Measurements from ENCODE around the gene CISD3.

CISD3 gene

DNA sequence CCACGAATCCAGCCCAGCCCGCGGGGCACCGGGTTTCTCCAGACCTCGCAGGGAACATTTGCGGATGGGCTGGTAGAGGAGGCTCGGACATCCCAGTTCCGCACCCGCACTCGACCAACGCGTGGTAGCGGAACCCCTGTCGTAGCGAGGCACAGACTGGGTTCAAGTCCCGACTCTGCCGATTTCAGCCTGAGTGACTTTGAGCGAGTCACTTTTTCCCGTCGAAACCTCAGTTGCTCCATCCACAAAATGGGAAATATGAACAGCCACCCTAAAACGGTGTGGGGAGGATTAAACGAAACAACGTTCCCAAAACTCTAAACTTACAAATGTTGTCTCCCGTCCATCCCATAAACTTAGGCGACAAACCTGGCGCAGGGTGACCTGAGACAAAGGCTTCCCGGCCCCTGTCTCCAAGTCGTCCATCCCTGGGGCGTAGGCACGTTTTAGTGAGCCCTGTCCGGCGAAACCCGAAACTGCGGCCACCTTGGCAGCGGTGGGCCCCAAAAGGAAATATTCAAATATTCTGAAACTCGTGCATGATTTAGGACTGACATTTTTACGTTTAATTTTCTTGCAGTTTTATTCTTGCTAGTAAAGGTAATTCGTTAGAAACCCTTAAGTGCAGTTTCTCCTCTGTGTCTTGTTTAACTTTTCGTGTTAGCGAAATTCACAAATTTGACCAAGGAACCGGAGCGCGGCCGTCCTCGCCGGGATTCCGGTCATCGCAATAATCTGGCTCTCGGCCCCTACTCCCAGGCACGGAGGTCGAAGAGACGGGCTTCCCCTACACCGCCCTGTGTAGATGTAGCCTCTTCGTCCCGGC lies 27.0 kb upstream of the CISD3 start:
- H3K36me3 ChIP-seq (ENCODE audit: control insufficient read depth, insufficient read depth, low read length): no peaks in the 10 kb centered on the region; the same call in 1 of the 2 replicates
- H3K27me3 ChIP-seq (replicated peaks; ENCODE audit: control insufficient read depth, insufficient read depth, low read length): no peaks in the 10 kb centered on the region
- no peak for DNase-seq (ENCODE audit: extremely low read depth, insufficient read length)
- peak overlapping the region; percentile 75 for H3K4me3 ChIP-seq (replicated peaks; ENCODE audit: low read depth, low read length)
- no peak for TF ChIP-seq CTCF (IDR thresholded peaks at IDR 0.05; ENCODE audit: insufficient read depth, low read length, poor library complexity, severe bottlenecking)

DNA sequence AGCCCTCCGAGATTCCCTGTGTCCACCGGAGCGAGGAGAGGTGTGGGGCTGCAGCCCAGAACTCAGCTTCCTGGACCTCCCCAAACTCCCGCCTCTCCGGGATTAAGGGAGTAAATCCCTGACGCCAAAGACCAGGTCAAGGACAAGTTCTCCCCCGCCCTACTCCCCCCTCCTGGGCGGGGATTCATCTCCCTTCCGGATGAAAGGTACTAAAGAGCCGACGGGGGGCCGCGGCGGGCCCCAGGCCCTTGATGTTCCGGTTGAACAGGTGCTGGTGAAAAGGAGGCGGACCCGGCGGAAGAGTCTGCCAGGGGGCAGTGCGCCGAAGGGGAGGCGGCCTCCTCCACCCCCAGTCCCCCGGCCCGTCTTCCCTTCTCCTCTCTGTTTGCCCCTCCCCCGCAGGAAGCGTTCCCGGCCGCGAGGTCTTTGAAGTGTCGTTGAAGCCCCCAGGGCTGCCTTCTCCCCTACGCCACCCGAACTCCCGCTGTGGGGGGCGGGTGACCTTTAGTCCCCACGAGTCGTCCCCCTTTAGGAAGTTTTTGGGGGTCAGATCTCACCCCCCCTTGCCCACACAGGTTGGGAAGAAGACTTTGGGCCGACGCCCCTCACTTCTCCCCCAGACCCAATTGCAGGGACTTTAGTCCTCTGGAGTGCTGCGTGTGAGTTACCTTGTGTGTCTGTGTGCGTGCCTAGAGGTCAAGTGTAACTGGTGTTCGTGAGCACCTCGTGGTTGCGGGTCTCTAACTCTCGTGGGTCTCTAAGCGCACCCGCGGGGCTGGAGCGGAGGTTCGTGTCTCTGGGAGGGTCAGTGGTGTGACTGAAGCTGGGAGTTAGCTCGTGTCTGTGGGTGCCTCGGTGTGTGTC lies 26.2 kb upstream of the CISD3 start:
- DNase-seq (ENCODE audit: extremely low read depth, insufficient read length): peak; percentile 90
- no peaks in the 10 kb centered on the region for H3K27me3 ChIP-seq (replicated peaks; ENCODE audit: control insufficient read depth, insufficient read depth, low read length)
- peaks cover under 1% of the 10 kb centered on the region for H3K36me3 ChIP-seq (ENCODE audit: control insufficient read depth, insufficient read depth, low read length)
- H3K4me3 ChIP-seq (replicated peaks; ENCODE audit: low read depth, low read length): peak overlapping the region; percentile 75
- TF ChIP-seq CTCF (IDR thresholded peaks at IDR 0.05; ENCODE audit: insufficient read depth, low read length, poor library complexity, severe bottlenecking): no peak

DNA sequence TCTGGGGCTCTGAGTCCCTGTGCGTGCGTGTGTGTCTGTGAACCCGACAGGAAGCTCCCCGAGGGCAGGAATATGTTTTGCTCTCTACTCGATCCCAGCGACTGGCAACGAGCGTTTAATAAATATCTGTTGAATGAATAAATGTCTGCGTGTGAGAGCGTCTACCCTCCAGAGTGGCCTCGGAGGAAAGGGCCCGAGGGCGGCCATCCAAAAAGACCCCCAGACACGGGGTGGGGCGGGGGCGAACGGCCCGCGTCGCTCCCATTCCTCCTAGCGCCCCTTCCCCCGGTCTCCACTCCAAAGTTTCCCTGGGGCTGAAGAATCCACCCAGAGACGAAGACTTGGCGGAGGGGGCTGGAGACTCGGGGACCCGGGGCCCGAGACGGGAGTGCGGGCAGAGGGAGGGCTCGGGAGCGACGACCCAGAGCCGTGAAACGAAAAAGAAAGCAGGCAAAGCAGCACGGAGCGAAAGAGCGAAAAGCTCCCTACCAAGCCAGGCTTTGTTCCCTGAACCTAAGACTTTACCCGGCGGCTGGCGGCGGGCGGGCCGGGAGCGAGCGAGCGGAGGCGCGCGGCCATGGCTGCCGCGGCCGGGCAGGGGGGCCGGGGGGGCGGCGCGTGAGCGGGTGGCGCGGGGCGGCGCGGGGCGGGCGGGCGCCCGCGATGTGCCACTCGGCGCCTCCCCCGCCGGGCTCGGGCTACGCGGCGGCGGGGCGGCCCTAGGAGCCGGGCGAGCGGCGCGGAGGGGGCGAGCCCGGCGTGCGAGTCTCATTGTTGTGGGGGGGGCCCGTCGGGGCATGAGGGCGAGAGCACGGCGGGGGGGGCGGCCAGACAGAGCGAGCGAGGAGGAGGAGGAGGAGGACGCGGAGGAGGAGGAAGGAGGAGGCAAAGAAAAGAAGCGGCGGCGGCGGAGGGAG lies 25.3 kb upstream of the CISD3 start, which contains the start of gene MLLT6:
MLLT6 (plus strand) TSS at position 668 of the 917 bp plus-strand sequence. CDS start 360 bp downstream, outside the sequence.
- DNase-seq (ENCODE audit: extremely low read depth, insufficient read length): peak; percentile 78
- TF ChIP-seq CTCF (IDR thresholded peaks at IDR 0.05; ENCODE audit: insufficient read depth, low read length, poor library complexity, severe bottlenecking): no peak
- peak within 1 kb of the TSS; percentile 89 for H3K4me3 ChIP-seq (replicated peaks; ENCODE audit: low read depth, low read length)
- no peaks in the 10 kb centered on the region for H3K27me3 ChIP-seq (replicated peaks; ENCODE audit: control insufficient read depth, insufficient read depth, low read length)
- peaks cover 7% of the 10 kb centered on the region for H3K36me3 ChIP-seq (ENCODE audit: control insufficient read depth, insufficient read depth, low read length)

DNA sequence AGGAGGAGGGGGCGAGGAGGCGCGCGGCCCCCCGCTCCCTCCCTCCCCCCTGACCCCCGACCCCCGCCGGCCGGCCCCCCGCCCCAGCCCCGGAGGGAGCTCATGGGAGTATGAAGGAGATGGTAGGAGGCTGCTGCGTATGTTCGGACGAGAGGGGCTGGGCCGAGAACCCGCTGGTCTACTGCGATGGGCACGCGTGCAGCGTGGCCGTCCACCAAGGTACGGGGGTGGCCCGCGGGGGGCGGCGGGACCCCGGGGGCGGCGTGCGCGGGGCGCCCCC lies 24.7 kb upstream of the CISD3 start:
- peaks cover 11% of the 10 kb centered on the region for H3K36me3 ChIP-seq (ENCODE audit: control insufficient read depth, insufficient read depth, low read length)
- no peak for TF ChIP-seq CTCF (IDR thresholded peaks at IDR 0.05; ENCODE audit: insufficient read depth, low read length, poor library complexity, severe bottlenecking)
- no peaks in the 10 kb centered on the region for H3K27me3 ChIP-seq (replicated peaks; ENCODE audit: control insufficient read depth, insufficient read depth, low read length)
- no peak for DNase-seq (ENCODE audit: extremely low read depth, insufficient read length)
- H3K4me3 ChIP-seq (replicated peaks; ENCODE audit: low read depth, low read length): peak overlapping the region; percentile 89

- no peak for DNase-seq (ENCODE audit: extremely low read depth, insufficient read length)
- TF ChIP-seq CTCF (IDR thresholded peaks at IDR 0.05; ENCODE audit: insufficient read depth, low read length, poor library complexity, severe bottlenecking): no peak
- no peaks in the 10 kb centered on the region for H3K27me3 ChIP-seq (replicated peaks; ENCODE audit: control insufficient read depth, insufficient read depth, low read length)
- H3K36me3 ChIP-seq (ENCODE audit: control insufficient read depth, insufficient read depth, low read length): peaks cover 14% of the 10 kb centered on the region
- H3K4me3 ChIP-seq (replicated peaks; ENCODE audit: low read depth, low read length): peak overlapping the region; percentile 89
Measured at GRCh38 chr17:38705803-38706504, 24.2 kb upstream of the CISD3 start.
